HCT116 (cell line): ENCODE data around the gene CCDC106. TPM values are rescaled to one million over a fixed set of nuclear protein-coding genes. Genes with fewer than 3 reads are reported as not detected.
A peak's percentile ranks its signal among the peaks of the same experiment; 100 is the strongest.

Experiments
- ATAC-seq: fragments of 200-7000 bp; cut with Tn5 transposase; 2 replicates; pipeline ENCODE4 v1.9.1; 2020; ENCODE audit warnings: mild to moderate bottlenecking, moderate library complexity
- BruUV-seq: library from RNA; stranded (reverse); fragments of 400-500 nt; replicated peaks from 2 replicates; lab custom pipeline; 2021; lab: Mats Ljungman, UMichigan
- CTCF ChIA-PET: fragments of 300-600 bp; sonication (Branson Sonifier 250); formaldehyde crosslinking; loops from one replicate; lab custom pipeline; 2021; ENCODE audit warnings: antibody characterized with exemption; lab: Charles Lee
- POLR2A ChIA-PET: fragments of 300-600, 350-600 bp; sonication (Branson Sonifier 250); formaldehyde crosslinking; loops from one replicate; lab custom pipeline; 2021; ENCODE audit warnings: antibody characterized with exemption; lab: Charles Lee
- RAD21 ChIA-PET, 2 experiments: fragments of 300-600 bp; sonication (Branson Sonifier 250); formaldehyde crosslinking; loops; one replicate each; lab custom pipeline; 2023; ENCODE audit warnings: low total read pairs in 2 of 2; ENCODE audit not compliant: uncharacterized antibody in 2 of 2, unreplicated experiment in 2 of 2, low non-redundant PET in 1 of 2; lab: Charles Lee
- DNase-seq: peaks from one replicate; pipeline ENCODE4 v3.0.0-alpha.2; 2010; ENCODE audit warnings: low read depth, low spot score
- H2AFZ ChIP-seq: fragments of 200-600 bp; shearing (Covaris generic), sonication (generic); 2 replicates; pipeline ENCODE4 v1.6.1; 2017; ENCODE audit warnings: low read depth, mixed run types, mixed read lengths, antibody characterized with exemption, low read length; ENCODE audit not compliant: poor library complexity, severe bottlenecking
- H3K27ac ChIP-seq: 2 replicates; pipeline ENCODE4 v1.5.1; 2012; ENCODE audit warnings: low read depth, low read length
- H3K27me3 ChIP-seq: fragments of 200-600 bp; sonication (generic); 2 replicates; pipeline ENCODE4 v1.6.1; 2016; ENCODE audit warnings: mixed run types, low read length, mixed read lengths; ENCODE audit not compliant: insufficient read depth
- H3K36me3 ChIP-seq, 2 experiments: fragments of 200-500 bp in 1 of 2; fragments of 200-600 bp in 1 of 2; sonication (Bioruptor generic) in 1 of 2; sonication (generic) in 1 of 2; 2 replicates each; pipeline versions ENCODE4 v1.5.1 to v1.6.1; 2014 to 2016; ENCODE audit warnings: low read length in 2 of 2, inconsistent platforms in 1 of 2, mixed read lengths in 1 of 2, mixed run types in 1 of 2; ENCODE audit not compliant: insufficient read depth in 2 of 2, control insufficient read depth in 1 of 2
- H3K4me1 ChIP-seq, 2 experiments: fragments of 200-600 bp in 1 of 2; sonication (generic) in 1 of 2; 2 replicates each; pipeline versions ENCODE4 v1.5.1 to v1.6.1; 2012 to 2017; ENCODE audit warnings: low read length in 2 of 2, inconsistent platforms in 1 of 2, mild to moderate bottlenecking in 1 of 2, mixed read lengths in 1 of 2, mixed run types in 1 of 2, moderate library complexity in 1 of 2; ENCODE audit not compliant: insufficient read depth in 2 of 2, control insufficient read depth in 1 of 2
- H3K4me2 ChIP-seq: fragments of 200-600 bp; sonication (generic); 2 replicates; pipeline ENCODE4 v1.6.1; 2017; ENCODE audit warnings: mixed run types, low read length, mixed read lengths
- H3K4me3 ChIP-seq, 2 experiments: fragments of 200-600 bp in 1 of 2; sonication (generic) in 1 of 2; replicated peaks in 1 of 2; 2 replicates each; pipeline ENCODE4 v1.5.1; 2011 to 2016; ENCODE audit warnings: low read length in 2 of 2, control low read depth in 1 of 2, low read depth in 1 of 2, mild to moderate bottlenecking in 1 of 2, mixed read lengths in 1 of 2, mixed run types in 1 of 2
- H3K79me2 ChIP-seq: fragments of 200-600 bp; sonication (generic); 2 replicates; pipeline ENCODE4 v1.6.1; 2017; ENCODE audit warnings: mild to moderate bottlenecking, mixed run types, low read length, moderate library complexity, mixed read lengths; ENCODE audit not compliant: insufficient read depth
- H3K9ac ChIP-seq: fragments of 200-600 bp; sonication (generic); 2 replicates; pipeline ENCODE4 v1.6.1; 2016; ENCODE audit warnings: low read length, mixed read lengths
- H3K9me2 ChIP-seq: fragments of 200-600 bp; sonication (generic), shearing (Covaris generic); 2 replicates; pipeline ENCODE4 v1.6.1; 2017; ENCODE audit warnings: mixed run types, mild to moderate bottlenecking, moderate library complexity; ENCODE audit not compliant: insufficient read depth
- H3K9me3 ChIP-seq, 2 experiments: fragments of 200-500 bp in 1 of 2; fragments of 200-600 bp in 1 of 2; sonication (Bioruptor generic) in 1 of 2; sonication (generic) in 1 of 2; 2 replicates each; pipeline ENCODE4 v1.6.1; 2014 to 2017; ENCODE audit warnings: low read length in 2 of 2, mixed read lengths in 2 of 2, inconsistent platforms in 1 of 2, low read depth in 1 of 2, mild to moderate bottlenecking in 1 of 2, mixed run types in 1 of 2, moderate library complexity in 1 of 2; ENCODE audit not compliant: control insufficient read depth in 1 of 2, insufficient read depth in 1 of 2
- H4K20me1 ChIP-seq: fragments of 200-600 bp; sonication (generic), shearing (Covaris generic); 2 replicates; pipeline ENCODE4 v1.6.1; 2017; ENCODE audit warnings: mixed run types, mild to moderate bottlenecking, moderate library complexity; ENCODE audit not compliant: insufficient read depth
- CBX3 ChIP-seq: IDR thresholded peaks from 2 replicates; pipeline ENCODE4 v1.6.1; 2012; ENCODE audit warnings: low read depth
- EGR1 ChIP-seq: IDR thresholded peaks from 2 replicates; pipeline ENCODE4 v1.6.1; 2012; ENCODE audit warnings: low read depth
- ELF1 ChIP-seq: IDR thresholded peaks from 2 replicates; pipeline ENCODE4 v1.6.1; 2012; ENCODE audit warnings: low read depth, borderline replicate concordance
- EZH2 ChIP-seq: fragments of 200-600 bp; sonication (generic); IDR thresholded peaks from 2 replicates; pipeline ENCODE4 v1.6.1; 2017; ENCODE audit warnings: antibody characterized with exemption, mixed run types
- EZH2phosphoT487 ChIP-seq: fragments of 200-600 bp; IDR thresholded peaks from 2 replicates; pipeline ENCODE4 v1.6.1; 2018; ENCODE audit warnings: antibody characterized with exemption, borderline replicate concordance
- JUND ChIP-seq: IDR thresholded peaks from 2 replicates; pipeline ENCODE4 v1.6.1; 2012
- RAD21 ChIP-seq: IDR thresholded peaks from 2 replicates; pipeline ENCODE4 v1.6.1; 2012; ENCODE audit warnings: low read depth, mild to moderate bottlenecking
- SIN3A ChIP-seq: IDR thresholded peaks from 2 replicates; pipeline ENCODE4 v1.6.1; 2012; ENCODE audit warnings: low read depth
- SRF ChIP-seq: IDR thresholded peaks from 2 replicates; pipeline ENCODE4 v1.6.1; 2012; ENCODE audit warnings: low read depth
- ZNF274 ChIP-seq: fragments of 200-500 bp; sonication (Bioruptor generic); IDR thresholded peaks from 2 replicates; pipeline ENCODE4 v1.6.1; 2014; ENCODE audit warnings: mild to moderate bottlenecking, low read depth, low read length, inconsistent platforms
- intact Hi-C: fragments of 100-400 bp; cut with micrococcal nuclease; formaldehyde crosslinking; loops from 2 replicates; pipeline ENCODE4 v1.10.0; 2022
- total RNA-seq: library from RNA; stranded (reverse); gene quantifications from one replicate; pipeline ENCODE4 v1.2.1, GENCODE V29; 2021; ENCODE audit not compliant: unreplicated experiment
- TF ChIP-seq, protein P1 (sequence below), 3 experiments: fragments of 200-600 bp in 1 of 3; sonication (generic) in 1 of 3; IDR thresholded peaks in 2 of 3; conservative IDR thresholded peaks in 1 of 3; 2 replicates each; pipeline ENCODE4 v1.5.1; 2012 to 2017; ENCODE audit warnings: low read depth in 2 of 3, low read length in 2 of 3, antibody characterized with exemption in 1 of 3, borderline replicate concordance in 1 of 3, control low read depth in 1 of 3, mild to moderate bottlenecking in 1 of 3, mixed read lengths in 1 of 3, mixed run types in 1 of 3, moderate library complexity in 1 of 3; ENCODE audit not compliant: insufficient read depth in 1 of 3
- TF ChIP-seq, protein P2 (sequence below): IDR thresholded peaks from 2 replicates; pipeline ENCODE4 v1.6.1; 2011; ENCODE audit warnings: mild to moderate bottlenecking, low read length, moderate library complexity; ENCODE audit not compliant: insufficient replicate concordance; ENCODE audit errors: extremely low read depth
- TF ChIP-seq, protein P3 (sequence below): IDR thresholded peaks from 2 replicates; pipeline ENCODE4 v1.6.1; 2012
- TF ChIP-seq, protein P4 (sequence below): IDR thresholded peaks from 2 replicates; pipeline ENCODE4 v1.6.1; 2012

The CCDC106 gene
- total RNA-seq, 1 experiment from 2014 or later = 1.0 TPM

DNA sequence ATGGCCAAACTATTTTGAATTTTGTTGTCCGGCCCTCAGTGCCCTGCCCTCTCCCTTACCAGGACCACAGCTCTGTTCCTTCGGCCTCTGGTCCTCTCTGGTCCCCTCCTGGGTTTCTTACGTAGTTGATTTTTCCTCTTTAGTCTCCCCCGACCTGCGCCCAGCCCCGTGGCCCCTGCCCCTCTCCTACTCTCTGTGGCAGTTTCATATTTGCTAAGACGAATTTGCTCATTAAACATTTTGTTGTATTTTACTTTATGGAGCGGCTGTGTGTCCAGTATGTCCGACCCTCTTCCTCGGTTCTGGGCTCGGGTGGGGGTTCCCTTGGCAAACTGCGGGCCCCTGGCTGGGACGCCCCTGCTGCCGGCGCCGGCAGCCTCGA is 26.4 kb downstream of the CCDC106 start:
- ATAC-seq = peak; percentile 0; the same call in 1 of the 2 replicates
- RAD21 ChIA-PET = no interaction called here
- Histone ChIP-seq H3K9me3 (no peaks in the 10 kb centered on the region), H3K9ac (peak overlapping the region; percentile 84), H3K4me2 (peak overlapping the region; percentile 77)
- intact Hi-C loops = no loop called here
- CTCF ChIA-PET = no interaction called here
- no peak for TF ChIP-seq EZH2phosphoT487
- TF ChIP-seq, protein P1, sequence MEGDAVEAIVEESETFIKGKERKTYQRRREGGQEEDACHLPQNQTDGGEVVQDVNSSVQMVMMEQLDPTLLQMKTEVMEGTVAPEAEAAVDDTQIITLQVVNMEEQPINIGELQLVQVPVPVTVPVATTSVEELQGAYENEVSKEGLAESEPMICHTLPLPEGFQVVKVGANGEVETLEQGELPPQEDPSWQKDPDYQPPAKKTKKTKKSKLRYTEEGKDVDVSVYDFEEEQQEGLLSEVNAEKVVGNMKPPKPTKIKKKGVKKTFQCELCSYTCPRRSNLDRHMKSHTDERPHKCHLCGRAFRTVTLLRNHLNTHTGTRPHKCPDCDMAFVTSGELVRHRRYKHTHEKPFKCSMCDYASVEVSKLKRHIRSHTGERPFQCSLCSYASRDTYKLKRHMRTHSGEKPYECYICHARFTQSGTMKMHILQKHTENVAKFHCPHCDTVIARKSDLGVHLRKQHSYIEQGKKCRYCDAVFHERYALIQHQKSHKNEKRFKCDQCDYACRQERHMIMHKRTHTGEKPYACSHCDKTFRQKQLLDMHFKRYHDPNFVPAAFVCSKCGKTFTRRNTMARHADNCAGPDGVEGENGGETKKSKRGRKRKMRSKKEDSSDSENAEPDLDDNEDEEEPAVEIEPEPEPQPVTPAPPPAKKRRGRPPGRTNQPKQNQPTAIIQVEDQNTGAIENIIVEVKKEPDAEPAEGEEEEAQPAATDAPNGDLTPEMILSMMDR (IDR thresholded peaks at IDR 0.05 in 2 of 3, conservative IDR thresholded peaks at IDR 0.05 in 1 of 3; ENCODE audit: borderline replicate concordance in 1 of 3, insufficient read depth in 1 of 3, low read depth in 2 of 3, low read length in 2 of 3) = no peak
- TF ChIP-seq SIN3A = no peak
- TF ChIP-seq, all 23 proteins: peak for 0
- Histone ChIP-seq H3K36me3 (peaks cover 22 to 37% of the 10 kb centered on the region in 2 experiments; a peak in 3 of 4 replicates), H3K79me2 (peaks cover 92% of the 10 kb centered on the region), H3K9me2 (no peaks in the 10 kb centered on the region), H3K27me3 (no peaks in the 10 kb centered on the region), H4K20me1 (0 out of 2 replicates have a peak, but pooled peaks cover 8% of the 10 kb centered on the region), H3K4me3 (peak overlapping the region; percentile 83 to 94), H3K27ac (peak overlapping the region; percentile 91), H3K4me1 (peaks cover 11 to 44% of the 10 kb centered on the region in 2 experiments), H2AFZ (no peak overlapping the region)
- POLR2A ChIA-PET = no interaction called here
- TSS peak; percentile 83 for BruUV-seq
- no peak for DNase-seq

DNA sequence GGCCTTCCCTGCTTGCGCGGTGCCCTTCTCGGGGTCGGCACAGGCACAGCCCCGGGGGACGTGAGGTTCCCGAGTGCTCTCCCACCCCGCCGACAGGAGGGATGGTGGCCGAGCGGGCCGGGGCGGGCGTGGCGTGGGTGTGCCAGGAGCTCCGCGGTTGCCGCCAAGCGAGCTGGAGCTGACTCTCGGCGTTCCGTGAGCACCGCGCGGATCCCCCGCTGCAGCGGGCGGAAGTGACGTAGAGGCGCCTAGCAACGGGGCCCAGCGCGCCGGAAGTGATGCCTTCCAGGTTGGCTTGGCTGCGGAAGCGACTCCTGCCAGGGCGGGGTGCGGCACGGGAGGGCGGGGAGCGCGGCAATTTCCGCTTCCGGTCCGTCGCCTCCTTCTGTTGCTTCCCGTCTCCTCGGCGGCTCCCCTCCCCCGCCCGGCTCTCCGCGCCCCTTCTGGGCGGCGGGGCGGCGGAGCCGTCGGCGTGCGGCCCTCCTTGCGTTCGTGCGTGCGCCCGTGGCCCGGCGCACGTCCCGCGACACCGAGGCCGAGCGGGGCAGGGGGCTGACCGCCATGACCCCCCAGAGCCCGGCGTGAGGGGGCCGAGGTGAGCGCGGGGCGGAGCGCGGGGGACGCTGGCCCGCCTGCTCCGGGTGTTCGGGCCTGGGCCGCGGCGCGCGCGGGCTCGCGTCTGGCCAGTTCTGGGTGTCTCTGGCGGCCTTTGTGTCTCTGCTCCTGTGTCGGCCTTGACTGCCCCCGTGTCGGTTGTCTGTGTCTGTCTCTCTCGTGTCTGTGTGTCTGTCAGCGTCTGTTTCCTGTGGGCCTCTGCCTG is 27.0 kb downstream of the CCDC106 start, which contains the start of gene EPN1:
Gene EPN1 (plus strand): TSS at position 386 of the 820 bp plus-strand sequence. CDS start 3,402 bp downstream, outside the sequence.
- Histone ChIP-seq H3K4me1 (peaks cover 11 to 48% of the 10 kb centered on the region in 2 experiments), H3K4me2 (peak within 1 kb of the TSS; percentile 77), H3K4me3 (peak within 1 kb of the TSS; percentile 83 to 94), H2AFZ (no peak within 1 kb of the TSS), H3K9me3 (no peaks in the 10 kb centered on the region), H3K27me3 (no peaks in the 10 kb centered on the region), H3K9me2 (no peaks in the 10 kb centered on the region), H3K36me3 (peaks cover 19 to 31% of the 10 kb centered on the region in 2 experiments; a peak in 3 of 4 replicates), H3K27ac (peak within 1 kb of the TSS; percentile 91), H3K9ac (peak within 1 kb of the TSS; percentile 84), H3K79me2 (peaks cover 92% of the 10 kb centered on the region), H4K20me1 (0 out of 2 replicates have a peak, but pooled peaks cover 8% of the 10 kb centered on the region)
- ATAC-seq (peak; percentile 86), DNase-seq (peak; percentile 90)
- intact Hi-C loops = no loop called here
- CTCF ChIA-PET = no interaction called here
- RAD21 ChIA-PET = no interaction called here
- POLR2A ChIA-PET = no interaction called here
- BruUV-seq = no TSS peak
- no peak for TF ChIP-seq EZH2
- TF ChIP-seq ELF1 = no peak; the same call in 1 of the 2 replicates
- TF ChIP-seq, protein P2, sequence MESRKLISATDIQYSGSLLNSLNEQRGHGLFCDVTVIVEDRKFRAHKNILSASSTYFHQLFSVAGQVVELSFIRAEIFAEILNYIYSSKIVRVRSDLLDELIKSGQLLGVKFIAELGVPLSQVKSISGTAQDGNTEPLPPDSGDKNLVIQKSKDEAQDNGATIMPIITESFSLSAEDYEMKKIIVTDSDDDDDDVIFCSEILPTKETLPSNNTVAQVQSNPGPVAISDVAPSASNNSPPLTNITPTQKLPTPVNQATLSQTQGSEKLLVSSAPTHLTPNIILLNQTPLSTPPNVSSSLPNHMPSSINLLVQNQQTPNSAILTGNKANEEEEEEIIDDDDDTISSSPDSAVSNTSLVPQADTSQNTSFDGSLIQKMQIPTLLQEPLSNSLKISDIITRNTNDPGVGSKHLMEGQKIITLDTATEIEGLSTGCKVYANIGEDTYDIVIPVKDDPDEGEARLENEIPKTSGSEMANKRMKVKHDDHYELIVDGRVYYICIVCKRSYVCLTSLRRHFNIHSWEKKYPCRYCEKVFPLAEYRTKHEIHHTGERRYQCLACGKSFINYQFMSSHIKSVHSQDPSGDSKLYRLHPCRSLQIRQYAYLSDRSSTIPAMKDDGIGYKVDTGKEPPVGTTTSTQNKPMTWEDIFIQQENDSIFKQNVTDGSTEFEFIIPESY = no peak
- TF ChIP-seq SIN3A = peak; percentile 10; the same call in 1 of the 2 replicates
- TF ChIP-seq RAD21 = no peak
- TF ChIP-seq, protein P3, sequence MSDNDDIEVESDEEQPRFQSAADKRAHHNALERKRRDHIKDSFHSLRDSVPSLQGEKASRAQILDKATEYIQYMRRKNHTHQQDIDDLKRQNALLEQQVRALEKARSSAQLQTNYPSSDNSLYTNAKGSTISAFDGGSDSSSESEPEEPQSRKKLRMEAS = peak; percentile 70
- no peak for TF ChIP-seq ZNF274
- peak; percentile 49; the same call in 1 of the 2 replicates for TF ChIP-seq EGR1
- peak; percentile 75 for TF ChIP-seq SRF
- no peak for TF ChIP-seq EZH2phosphoT487
- TF ChIP-seq, protein P4, sequence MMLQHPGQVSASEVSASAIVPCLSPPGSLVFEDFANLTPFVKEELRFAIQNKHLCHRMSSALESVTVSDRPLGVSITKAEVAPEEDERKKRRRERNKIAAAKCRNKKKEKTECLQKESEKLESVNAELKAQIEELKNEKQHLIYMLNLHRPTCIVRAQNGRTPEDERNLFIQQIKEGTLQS = no peak
- TF ChIP-seq CBX3 = no peak; the same call in 1 of the 2 replicates
- no peak; the same call in 1 of the 2 replicates for TF ChIP-seq JUND
